Testis (tissue), 3 donors: ENCODE measurements around the gene IL23R. TPM values are rescaled to one million over a fixed set of nuclear protein-coding genes. Genes with fewer than 3 reads are reported as not detected.

Experiments used
- DNase-seq: peaks from one replicate; pipeline ENCODE4 v3.0.0-alpha.2; 2019
- H3K27ac ChIP-seq, 2 donors: fragments of 200-600 bp; sonication (generic); one replicate each; pipeline ENCODE4 v1.5.1; 2019
- H3K27me3 ChIP-seq: fragments of 200-600 bp; sonication (generic); one replicate; pipeline ENCODE4 v1.5.1; 2019
- H3K36me3 ChIP-seq: fragments of 200-600 bp; sonication (generic); one replicate; pipeline ENCODE4 v1.5.1; 2017; ENCODE audit warnings: low read depth; ENCODE audit errors: missing control alignments
- H3K4me1 ChIP-seq: fragments of 200-600 bp; sonication (generic); one replicate; pipeline ENCODE4 v1.5.1; 2019
- H3K4me3 ChIP-seq, 2 donors: fragments of 200-600 bp; sonication (generic); one replicate each; pipeline ENCODE4 v1.5.1; 2017 to 2019
- H3K9me3 ChIP-seq: fragments of 200-600 bp; sonication (generic); one replicate; pipeline ENCODE4 v1.5.1; 2017
- CTCF ChIP-seq, 3 experiments: fragments of 450-650 bp in 2 of 3; fragments of 200-600 bp in 1 of 3; sonication (generic) in 1 of 3; IDR thresholded peaks; one replicate each; pipeline ENCODE4 v1.5.1; 2016 to 2019; ENCODE audit warnings: antibody characterized with exemption in 3 of 3, mild to moderate bottlenecking in 2 of 3, moderate library complexity in 1 of 3
- POLR2A ChIP-seq: fragments of 450-650 bp; IDR thresholded peaks from one replicate; pipeline ENCODE4 v1.6.1; 2017; ENCODE audit warnings: antibody characterized with exemption, mild to moderate bottlenecking, moderate library complexity
- WGBS, 2 donors: methylation state at CpG; one replicate each; pipeline ENCODE4 v1.1.5; 2018; 5-methylcytosine and 5-hydroxymethylcytosine counted together
- intact Hi-C: fragments of 100-400 bp; cut with DNase I; formaldehyde crosslinking; loops from one replicate; pipeline ENCODE4 v1.15.1; 2023; ENCODE audit warnings: low total_unique reads
- polyA plus RNA-seq: library from polyadenylated mRNA; stranded (reverse); fragments of 350-450 nt; fragmentation: Illumina TruSeq; extraction: RNeasy Lipid Tissue Mini Kit (QIAGEN cat#74804); gene quantifications from one replicate; pipeline ENCODE4 v1.2.3, GENCODE V29; 2014; ENCODE audit warnings: low read depth, low replicate concordance; ENCODE audit not compliant: insufficient read depth
- total RNA-seq, 2 donors: library from RNA; depleted of rRNA; stranded (reverse); fragments of >200 nt; gene quantifications; one replicate each; pipeline ENCODE4 v1.2.3, GENCODE V29; 2016

Gene IL23R
- total and polyA plus RNA-seq, 3 donors from 2014 or later = 1.5 to 2.6 (median 2.2) TPM

DNA sequence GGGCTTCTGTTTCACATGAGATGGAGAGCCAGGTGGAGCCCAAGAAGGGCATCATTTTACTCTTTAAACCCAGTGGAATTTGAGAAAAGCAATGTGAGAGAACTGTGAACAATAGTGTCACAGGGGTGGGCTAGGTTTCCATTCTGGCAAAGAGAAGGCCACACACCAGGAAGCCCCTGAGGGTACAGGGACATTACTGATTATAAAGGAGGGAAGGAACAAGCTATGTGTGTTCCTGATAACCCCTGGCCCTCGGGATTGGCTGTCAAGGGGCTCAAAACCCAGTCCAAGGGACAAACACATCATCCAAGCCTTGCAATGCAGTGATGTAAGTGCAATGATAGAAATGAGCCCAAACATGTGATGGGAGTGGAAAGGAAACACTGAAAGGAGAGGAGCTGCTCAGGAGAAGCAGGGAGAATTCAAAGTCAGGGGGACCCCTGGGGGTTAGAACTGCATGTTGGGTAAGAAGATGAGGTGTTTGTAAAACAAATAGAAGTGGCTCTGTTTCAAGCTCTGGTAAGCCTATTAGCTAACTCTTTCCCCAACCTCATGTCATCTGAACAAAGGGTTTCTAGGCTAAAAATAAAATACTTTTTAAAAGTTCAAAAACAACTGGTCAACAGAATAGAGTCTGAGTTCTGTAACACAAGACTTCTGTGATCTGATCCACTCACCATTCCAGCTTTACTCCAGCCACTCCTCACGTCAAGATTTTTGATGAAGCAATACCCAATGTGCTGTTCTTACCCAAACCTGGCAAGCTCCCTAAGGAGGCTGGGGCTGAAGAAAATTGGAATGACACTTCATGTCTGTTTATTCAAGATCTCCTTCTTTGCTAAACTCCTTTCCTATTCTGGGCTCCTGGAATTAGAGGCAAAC lies 90.3 kb downstream of the IL23R start:
- DNase-seq = no peak
- Histone ChIP-seq H3K27me3 (no peaks in the 10 kb centered on the region), H3K9me3 (no peaks in the 10 kb centered on the region), H3K4me1 (no peaks in the 10 kb centered on the region), H3K27ac (no peak overlapping the region), H3K36me3 (no peaks in the 10 kb centered on the region), H3K4me3 (no peak overlapping the region)
- intact Hi-C loops = no loop called here
- TF ChIP-seq CTCF (IDR thresholded peaks at IDR 0.05) = no peak
- TF ChIP-seq POLR2A = no peak
- WGBS, 2 donors = 70 to 81% methylated on average over 2 of the region's 2 CpGs

GRCh38 chr1:67257173-67257535 lies 90.9 kb downstream of the IL23R start:
- DNase-seq = no peak
- no peaks in the 10 kb centered on the region for H3K27me3 ChIP-seq
- no peak overlapping the region for H3K4me3 ChIP-seq
- H3K4me1 ChIP-seq = no peaks in the 10 kb centered on the region
- WGBS, 2 donors = 72 to 80% methylated on average over 5 of the region's 5 CpGs
- H3K9me3 ChIP-seq = no peaks in the 10 kb centered on the region
- no peak overlapping the region for H3K27ac ChIP-seq
- H3K36me3 ChIP-seq = no peaks in the 10 kb centered on the region
- TF ChIP-seq POLR2A = no peak
- TF ChIP-seq CTCF (IDR thresholded peaks at IDR 0.05) = no peak
- intact Hi-C loops = no loop called here

DNA sequence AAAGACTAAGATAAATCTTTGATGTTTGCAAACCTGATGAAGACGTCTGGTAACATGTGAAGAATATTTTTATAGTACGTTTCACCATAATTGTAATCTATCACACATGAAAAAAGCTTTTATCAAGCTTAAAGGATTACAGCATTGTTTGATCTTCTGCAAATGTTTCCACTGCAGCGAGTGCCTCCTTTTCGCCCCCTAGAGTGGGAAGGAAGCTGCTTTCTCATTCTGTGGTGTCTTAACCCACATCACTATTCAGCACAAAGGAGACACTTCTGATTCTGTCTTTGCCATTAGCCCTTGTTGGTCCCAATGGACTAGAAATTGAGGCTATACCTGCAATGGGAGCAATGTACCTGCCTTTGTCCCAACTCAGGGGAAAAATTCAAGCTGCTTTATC lies 95.4 kb downstream of the IL23R start:
- no peak for TF ChIP-seq POLR2A
- TF ChIP-seq CTCF (IDR thresholded peaks at IDR 0.05) = no peak
- Histone ChIP-seq H3K27ac (no peak overlapping the region), H3K27me3 (no peaks in the 10 kb centered on the region), H3K4me3 (no peak overlapping the region), H3K36me3 (no peaks in the 10 kb centered on the region), H3K4me1 (no peaks in the 10 kb centered on the region), H3K9me3 (no peaks in the 10 kb centered on the region)
- no peak for DNase-seq
- intact Hi-C loops = no loop called here
- 48 to 51% methylated on average over 4 of the region's 4 CpGs for WGBS, 2 donors

DNA sequence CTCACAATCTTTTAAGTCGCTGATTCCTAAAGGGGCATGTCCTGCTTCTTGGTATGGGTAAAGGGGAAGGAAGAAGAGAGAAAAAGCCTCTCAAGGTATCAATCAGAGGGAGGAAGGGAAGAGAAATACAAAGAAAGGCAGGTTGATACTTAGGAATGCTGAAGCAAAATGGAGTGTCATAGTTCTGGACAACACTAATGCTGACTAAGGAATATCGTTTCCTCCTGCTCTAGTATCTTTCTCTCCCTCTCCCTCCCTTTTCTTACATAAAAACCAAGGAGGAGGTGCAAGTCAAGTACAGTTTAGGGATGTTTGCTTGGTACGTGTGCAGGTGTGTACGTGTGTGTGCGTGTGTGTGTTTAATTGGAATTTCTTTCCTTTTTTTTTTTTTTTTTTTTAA lies 96.5 kb downstream of the IL23R start:
- WGBS, 2 donors = 76 to 92% methylated on average over 5 of the region's 5 CpGs
- TF ChIP-seq CTCF (IDR thresholded peaks at IDR 0.05) (no peak), POLR2A (no peak)

DNA sequence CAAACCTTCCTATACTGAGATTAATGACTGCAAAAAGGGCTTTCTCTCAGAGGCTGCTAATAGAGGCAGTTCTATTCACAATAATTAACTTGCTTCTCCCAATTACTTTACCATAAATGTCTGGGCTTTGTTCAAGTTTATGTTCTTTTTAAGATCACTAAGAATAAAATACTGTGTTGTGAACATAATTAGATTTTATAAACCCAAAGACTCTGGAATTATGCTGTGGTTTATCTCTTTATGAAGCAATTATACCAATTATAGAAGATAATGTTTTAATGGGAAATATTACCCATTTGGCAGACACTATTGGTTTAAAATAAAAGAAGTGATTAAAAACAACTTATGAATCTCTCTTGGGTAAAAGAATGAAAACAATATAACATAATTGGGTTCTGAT lies 97.9 kb downstream of the IL23R start:
- intact Hi-C loops = no loop called here
- no peak overlapping the region for H3K27ac ChIP-seq
- no peaks in the 10 kb centered on the region for H3K36me3 ChIP-seq
- no peaks in the 10 kb centered on the region for H3K4me1 ChIP-seq
- H3K27me3 ChIP-seq = no peaks in the 10 kb centered on the region
- H3K4me3 ChIP-seq = no peak overlapping the region
- TF ChIP-seq CTCF (IDR thresholded peaks at IDR 0.05) (no peak), POLR2A (no peak)
- no peak for DNase-seq
- H3K9me3 ChIP-seq = no peaks in the 10 kb centered on the region

More for the DNA sequence above, 96.5 kb downstream of the IL23R start:
- Histone ChIP-seq H3K4me1 (no peaks in the 10 kb centered on the region), H3K36me3 (no peaks in the 10 kb centered on the region), H3K9me3 (no peaks in the 10 kb centered on the region), H3K4me3 (no peak overlapping the region), H3K27me3 (no peaks in the 10 kb centered on the region), H3K27ac (no peak overlapping the region)
- DNase-seq = no peak
- intact Hi-C loops = no loop called here
